GM12892 (cell line): ENCODE results near the gene PPP2R2B.

Experiments used
- POLR2A ChIP-seq: IDR thresholded peaks from 2 replicates; pipeline ENCODE4 v1.6.1; 2011; ENCODE audit warnings: low read depth, low read length, control low read depth
- POLR2AphosphoS5 ChIP-seq: IDR thresholded peaks from 2 replicates; pipeline ENCODE4 v1.6.1; 2011; ENCODE audit warnings: low read depth, low read length, control low read depth
- TAF1 ChIP-seq: IDR thresholded peaks from 2 replicates; pipeline ENCODE4 v1.6.1; 2011; ENCODE audit warnings: low read depth, mild to moderate bottlenecking, control low read depth, low read length, borderline replicate concordance

DNA sequence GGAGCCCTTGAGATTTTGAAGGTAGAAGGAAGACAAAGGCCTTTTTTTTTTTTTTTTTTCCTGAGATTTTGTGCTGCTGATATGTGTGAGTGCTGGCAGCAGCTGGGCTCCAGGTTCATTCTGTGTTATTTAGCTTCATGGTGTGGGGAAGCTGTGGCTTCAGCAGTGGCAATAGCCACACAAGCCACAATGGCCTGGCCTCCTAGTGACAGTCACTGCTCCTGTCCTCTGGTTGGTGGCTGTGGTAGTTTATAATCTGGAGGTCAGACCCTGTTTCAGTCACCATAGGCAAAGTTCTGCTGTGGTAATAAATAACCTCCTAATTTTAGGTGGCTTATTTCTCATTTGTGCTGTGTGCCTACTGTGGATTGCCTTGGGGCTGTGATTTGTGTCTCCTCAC lies 334.3 kb downstream of the PPP2R2B start:
- no peak for TF ChIP-seq POLR2A
- TF ChIP-seq POLR2AphosphoS5: no peak
- no peak for TF ChIP-seq TAF1
